Peyer's patch (tissue), 4 donors: ENCODE measurements around the gene SLC16A2.
A peak's percentile ranks its signal among the peaks of the same experiment; 100 is the strongest.

Source experiments
- POLR2A ChIP-seq, 2 donors: fragments of 450-650 bp; IDR thresholded peaks; one replicate each; pipeline ENCODE4 v1.5.1; 2017; ENCODE audit warnings: antibody characterized with exemption in 2 of 2, mild to moderate bottlenecking in 2 of 2, moderate library complexity in 2 of 2
- TF ChIP-seq, protein P1 (sequence below), 6 experiments: fragments of 450-650 bp in 4 of 6; fragments of 200-600 bp in 2 of 6; sonication (generic) in 1 of 6; IDR thresholded peaks; one replicate each; pipeline ENCODE4 v1.5.1; 2017 to 2019; ENCODE audit warnings: antibody characterized with exemption in 6 of 6, mild to moderate bottlenecking in 3 of 6, moderate library complexity in 1 of 6

DNA sequence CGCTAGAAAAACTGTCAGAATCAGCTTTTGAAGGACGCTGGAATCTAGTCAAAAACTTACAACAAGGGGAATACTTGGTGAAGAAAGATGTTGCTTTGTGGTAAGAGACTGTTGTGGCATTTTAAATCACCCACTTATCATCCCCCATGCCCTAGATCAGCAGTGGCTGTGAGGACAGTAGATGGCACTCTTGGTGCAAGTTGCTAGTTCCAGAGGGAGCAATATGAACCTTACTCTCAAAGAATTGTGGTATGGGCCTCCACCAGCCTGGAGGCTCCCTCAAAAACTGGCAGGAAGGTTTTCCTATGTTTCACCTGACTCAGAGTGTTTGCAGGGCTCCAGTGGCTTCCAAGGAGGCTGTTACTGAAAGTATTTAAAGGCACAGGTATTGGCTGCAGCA lies 37.7 kb upstream of the SLC16A2 start:
- TF ChIP-seq, protein P1, sequence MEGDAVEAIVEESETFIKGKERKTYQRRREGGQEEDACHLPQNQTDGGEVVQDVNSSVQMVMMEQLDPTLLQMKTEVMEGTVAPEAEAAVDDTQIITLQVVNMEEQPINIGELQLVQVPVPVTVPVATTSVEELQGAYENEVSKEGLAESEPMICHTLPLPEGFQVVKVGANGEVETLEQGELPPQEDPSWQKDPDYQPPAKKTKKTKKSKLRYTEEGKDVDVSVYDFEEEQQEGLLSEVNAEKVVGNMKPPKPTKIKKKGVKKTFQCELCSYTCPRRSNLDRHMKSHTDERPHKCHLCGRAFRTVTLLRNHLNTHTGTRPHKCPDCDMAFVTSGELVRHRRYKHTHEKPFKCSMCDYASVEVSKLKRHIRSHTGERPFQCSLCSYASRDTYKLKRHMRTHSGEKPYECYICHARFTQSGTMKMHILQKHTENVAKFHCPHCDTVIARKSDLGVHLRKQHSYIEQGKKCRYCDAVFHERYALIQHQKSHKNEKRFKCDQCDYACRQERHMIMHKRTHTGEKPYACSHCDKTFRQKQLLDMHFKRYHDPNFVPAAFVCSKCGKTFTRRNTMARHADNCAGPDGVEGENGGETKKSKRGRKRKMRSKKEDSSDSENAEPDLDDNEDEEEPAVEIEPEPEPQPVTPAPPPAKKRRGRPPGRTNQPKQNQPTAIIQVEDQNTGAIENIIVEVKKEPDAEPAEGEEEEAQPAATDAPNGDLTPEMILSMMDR (IDR thresholded peaks at IDR 0.05), result peak in 4 of 6 experiments; percentile 27 to 60 (median 48)
- TF ChIP-seq POLR2A (IDR thresholded peaks at IDR 0.05), result no peak
